ENCODE measurements around the gene SKAP1. TPM values are rescaled to one million over a fixed set of nuclear protein-coding genes. Genes with fewer than 3 reads are reported as not detected.

Gene SKAP1
- total and polyA plus RNA-seq, 2 experiments from 2014 or later = 0.36 TPM; not detected in 1

DNA sequence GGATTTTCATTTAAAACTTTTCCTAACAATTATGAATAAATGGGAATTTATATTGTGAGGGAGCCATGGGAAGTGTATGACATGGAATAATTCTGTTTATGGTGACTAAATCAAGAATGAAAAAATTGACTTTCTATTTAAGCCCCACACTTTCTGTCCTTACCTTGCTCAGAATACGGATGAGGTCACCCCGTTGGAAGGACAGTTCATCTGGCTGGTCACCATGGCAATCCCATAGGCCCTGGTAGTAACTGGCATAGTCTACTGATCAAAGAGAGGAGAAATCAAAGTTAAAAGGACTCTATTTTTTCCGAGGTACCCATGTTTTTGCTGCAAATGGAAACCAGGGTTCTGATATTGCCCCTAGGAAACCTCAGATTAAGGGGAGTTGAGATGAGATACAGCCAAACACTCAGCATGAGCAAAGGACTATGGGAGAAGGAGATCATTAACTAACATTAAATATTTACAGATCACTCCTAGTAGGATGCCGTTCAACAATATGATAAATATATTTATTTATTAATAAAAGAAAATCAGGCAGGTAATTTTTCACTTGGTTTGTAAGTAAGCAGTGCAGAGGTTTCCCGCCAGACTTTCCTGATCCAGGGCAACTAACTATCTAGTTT, 267.6 kb downstream of the SKAP1 start:
- Histone ChIP-seq H3K27me3 (no peaks in the 10 kb centered on the region), H3K4me1 (ENCODE audit: low read depth) (no peaks in the 10 kb centered on the region), H3K36me3 (no peaks in the 10 kb centered on the region), H3K9me3 (ENCODE audit: low read depth) (no peaks in the 10 kb centered on the region), H3K27ac (no peak overlapping the region), H3K4me3 (no peak overlapping the region)
- no peak for TF ChIP-seq CTCF (IDR thresholded peaks at IDR 0.05; ENCODE audit: low read depth, low read length)
- no peak for DNase-seq (ENCODE audit: low read depth in 1 of 2, low spot score in 1 of 2)

DNA sequence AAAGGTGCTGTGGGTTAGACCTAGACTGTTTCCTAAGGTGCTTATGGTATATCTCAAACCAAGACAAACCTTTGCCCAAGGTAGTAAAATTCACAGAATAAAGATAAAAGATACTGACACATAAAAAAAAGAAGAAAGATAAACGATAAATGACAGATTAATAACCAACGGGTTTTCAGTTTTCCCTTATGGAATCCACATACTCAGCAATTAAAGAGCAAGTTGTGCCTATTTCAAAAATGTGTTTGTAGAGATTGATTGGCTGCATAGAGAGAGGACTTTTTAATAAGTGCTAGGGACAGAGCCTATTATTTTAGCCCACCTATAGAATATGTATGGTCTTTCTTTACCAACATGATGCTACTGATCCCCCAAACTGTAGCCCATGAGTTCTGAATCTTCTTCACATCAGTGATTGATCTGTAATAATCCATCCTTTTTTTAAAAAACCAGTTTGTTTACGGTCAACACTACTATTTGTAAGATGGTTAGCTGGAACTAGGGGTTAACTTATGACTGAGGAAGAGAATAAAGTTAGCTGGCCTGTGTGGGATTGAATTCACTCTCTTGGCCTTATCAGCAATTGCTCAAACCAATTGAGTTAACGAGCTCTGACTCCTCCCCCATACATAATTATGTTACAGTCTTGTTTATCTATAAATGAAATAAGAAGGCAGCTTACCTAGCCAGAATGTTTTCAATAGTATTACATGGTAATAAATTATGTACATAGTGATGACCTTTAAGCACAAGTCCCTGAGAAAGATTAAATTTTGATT, 268.7 kb downstream of the SKAP1 start:
- Histone ChIP-seq H3K27ac (no peak overlapping the region), H3K9me3 (ENCODE audit: low read depth) (no peaks in the 10 kb centered on the region), H3K36me3 (no peaks in the 10 kb centered on the region), H3K4me1 (ENCODE audit: low read depth) (no peaks in the 10 kb centered on the region), H3K4me3 (no peak overlapping the region), H3K27me3 (no peaks in the 10 kb centered on the region)
- no peak for DNase-seq (ENCODE audit: low read depth in 1 of 2, low spot score in 1 of 2)
- no peak for TF ChIP-seq CTCF (IDR thresholded peaks at IDR 0.05; ENCODE audit: low read depth, low read length)

- no peak for TF ChIP-seq CTCF (IDR thresholded peaks at IDR 0.05; ENCODE audit: low read depth, low read length)
- Histone ChIP-seq H3K27me3 (no peaks in the 10 kb centered on the region), H3K27ac (no peak overlapping the region), H3K9me3 (ENCODE audit: low read depth) (no peaks in the 10 kb centered on the region), H3K4me1 (ENCODE audit: low read depth) (no peaks in the 10 kb centered on the region), H3K36me3 (no peaks in the 10 kb centered on the region), H3K4me3 (no peak overlapping the region)
- DNase-seq (ENCODE audit: low read depth in 1 of 2, low spot score in 1 of 2) = no peak
These were observed 269.6 kb downstream of the SKAP1 start for GRCh38 chr17:48160177-48161081.

- Histone ChIP-seq H3K27ac (no peak overlapping the region), H3K27me3 (no peaks in the 10 kb centered on the region), H3K36me3 (no peaks in the 10 kb centered on the region), H3K4me3 (no peak overlapping the region), H3K9me3 (ENCODE audit: low read depth) (no peaks in the 10 kb centered on the region), H3K4me1 (ENCODE audit: low read depth) (no peaks in the 10 kb centered on the region)
- no peak for TF ChIP-seq CTCF (IDR thresholded peaks at IDR 0.05; ENCODE audit: low read depth, low read length)
- DNase-seq (ENCODE audit: low read depth in 1 of 2, low spot score in 1 of 2) = no peak
These were observed 270.8 kb downstream of the SKAP1 start for GRCh38 chr17:48159232-48159631.

GRCh38 chr17:48155889-48156611, 274.0 kb downstream of the SKAP1 start:
- no peak for DNase-seq (ENCODE audit: low read depth in 1 of 2, low spot score in 1 of 2)
- H3K27ac ChIP-seq = no peak overlapping the region
- H3K9me3 ChIP-seq (ENCODE audit: low read depth) = no peaks in the 10 kb centered on the region
- H3K4me1 ChIP-seq (ENCODE audit: low read depth) = no peaks in the 10 kb centered on the region
- peaks cover 18% of the 10 kb centered on the region for H3K27me3 ChIP-seq
- H3K36me3 ChIP-seq = no peaks in the 10 kb centered on the region
- H3K4me3 ChIP-seq = no peak overlapping the region
- no peak for TF ChIP-seq CTCF (IDR thresholded peaks at IDR 0.05; ENCODE audit: low read depth, low read length)

Data from cardiac muscle cell (in vitro differentiated cells and primary cell).